Measurements from ENCODE around the gene LRRIQ3.
"Not testable (repeated sequence)": the region's sequence is repeated elsewhere in the genome, so short reads cannot be mapped to it uniquely, and the experiment has no call there.

The LRRIQ3 gene

DNA sequence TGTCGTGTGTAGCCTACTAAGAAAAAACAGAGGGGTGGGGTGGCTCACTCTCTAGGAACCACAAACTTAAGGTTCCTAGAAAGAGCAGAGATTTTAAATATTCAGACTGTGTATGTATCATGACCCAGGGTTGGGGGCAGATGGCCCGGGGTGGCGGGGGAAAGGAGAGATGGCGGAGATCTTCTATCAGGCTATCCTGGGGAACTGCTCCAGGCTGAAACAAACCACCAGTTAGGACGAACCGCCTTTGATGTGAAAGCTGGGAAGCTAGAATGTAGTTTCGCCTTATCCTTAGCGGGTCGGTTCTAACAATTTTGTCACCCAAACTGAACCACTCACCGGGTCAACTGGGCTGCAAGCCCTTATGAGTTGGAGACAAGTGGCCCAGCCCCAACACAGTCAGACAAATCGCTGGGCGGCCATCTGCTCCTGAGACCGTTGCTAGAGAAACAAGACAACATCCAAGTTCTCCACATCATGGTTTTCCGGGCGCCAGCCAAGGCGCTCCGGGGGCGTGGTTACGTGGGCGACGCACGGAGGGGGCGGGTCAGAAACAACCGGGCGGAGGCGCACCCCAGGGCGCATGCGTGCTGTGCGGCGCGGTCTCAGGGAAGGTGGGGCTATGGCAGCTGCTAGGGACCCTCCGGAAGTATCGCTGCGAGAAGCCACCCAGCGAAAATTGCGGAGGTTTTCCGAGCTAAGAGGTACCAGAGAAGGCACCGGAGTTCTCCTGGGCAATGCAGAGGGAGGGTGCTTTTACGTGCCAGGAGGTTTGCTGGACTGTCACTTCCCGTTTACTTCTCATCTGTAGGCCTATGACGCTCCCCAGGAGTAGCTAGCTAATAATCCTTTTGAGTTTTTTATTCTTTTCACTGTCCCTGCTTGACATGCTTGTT is at the start of gene LRRIQ3, which contains the start of gene FPGT:
Gene LRRIQ3 (minus strand): TSS at position 520 of the 896 bp plus-strand sequence. CDS start 14,492 bp downstream, outside the sequence.
Gene FPGT (plus strand): TSS at position 586 of the 896 bp plus-strand sequence. CDS start 37 bp downstream, at position 623.
- peak; percentile 92 for DNase-seq (ENCODE audit: low read depth)

DNA sequence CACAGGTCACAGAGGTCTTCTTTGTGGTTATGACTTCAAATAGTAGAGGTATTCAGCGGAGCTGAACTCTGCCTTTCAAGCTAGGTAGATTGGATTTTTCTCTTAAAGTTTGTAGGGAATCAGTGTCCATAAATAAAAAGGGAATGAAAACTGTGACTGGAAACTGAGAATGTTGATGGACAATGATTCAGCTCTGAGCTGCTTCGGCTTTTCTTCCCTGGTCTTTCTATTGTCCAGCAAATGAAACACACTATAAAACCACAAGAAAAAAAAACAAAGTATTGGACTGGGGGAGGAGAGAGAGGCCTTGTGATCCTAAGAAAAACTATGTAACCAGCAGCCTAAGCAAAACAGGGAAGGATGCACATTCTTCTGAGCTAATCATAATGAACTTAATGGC is 48.3 kb upstream of the LRRIQ3 start:
- no peak for DNase-seq (ENCODE audit: low read depth)

DNA sequence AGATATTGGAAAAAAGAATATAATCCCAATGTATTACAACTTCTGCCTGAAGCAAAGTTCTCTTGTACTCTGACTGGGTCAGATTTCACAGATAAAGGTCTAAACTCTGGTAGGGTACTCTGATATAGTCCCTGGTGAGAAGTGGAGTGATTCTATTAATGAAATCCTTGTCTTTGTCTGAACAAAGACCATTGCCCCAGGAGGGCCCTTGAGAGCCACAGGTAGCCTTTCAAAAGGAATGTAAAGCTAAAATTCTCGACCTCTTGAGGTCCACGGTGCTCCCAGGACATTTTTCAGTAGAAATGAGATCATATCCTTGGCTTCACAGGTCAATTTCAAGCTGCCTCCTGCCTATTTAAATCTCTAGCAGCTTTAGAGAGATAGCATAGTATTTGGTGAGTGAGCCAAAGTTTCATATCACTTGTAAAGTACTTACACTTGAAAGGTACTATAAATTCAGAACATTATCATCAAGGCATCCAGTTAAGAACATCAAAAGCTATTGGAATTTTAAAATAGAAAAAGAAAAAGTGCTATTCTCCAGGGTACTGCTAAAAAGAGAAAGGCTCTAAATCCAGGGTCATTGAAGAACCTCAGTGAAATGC is 47.3 kb upstream of the LRRIQ3 start:
- no peak for DNase-seq (ENCODE audit: low read depth)

DNA sequence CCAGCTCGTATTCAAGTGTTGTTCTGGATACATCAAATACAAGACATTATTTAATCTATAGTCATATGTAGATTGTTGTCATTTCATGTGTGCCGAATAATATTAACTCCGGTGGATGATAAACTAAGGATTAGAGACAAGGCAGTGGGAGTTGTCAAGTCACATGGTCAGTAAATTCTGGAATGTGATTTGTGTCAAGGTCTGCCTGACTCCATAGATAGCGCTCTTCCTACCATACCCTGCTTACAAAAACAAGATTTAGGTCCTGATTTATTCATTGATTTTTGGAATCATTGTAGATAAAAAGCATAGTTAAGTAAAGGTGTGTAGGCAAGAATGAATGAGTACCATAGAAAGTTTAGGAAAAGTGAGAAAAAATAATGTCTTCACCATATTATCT is 39.8 kb upstream of the LRRIQ3 start:
- DNase-seq (ENCODE audit: low read depth) = no peak

DNA sequence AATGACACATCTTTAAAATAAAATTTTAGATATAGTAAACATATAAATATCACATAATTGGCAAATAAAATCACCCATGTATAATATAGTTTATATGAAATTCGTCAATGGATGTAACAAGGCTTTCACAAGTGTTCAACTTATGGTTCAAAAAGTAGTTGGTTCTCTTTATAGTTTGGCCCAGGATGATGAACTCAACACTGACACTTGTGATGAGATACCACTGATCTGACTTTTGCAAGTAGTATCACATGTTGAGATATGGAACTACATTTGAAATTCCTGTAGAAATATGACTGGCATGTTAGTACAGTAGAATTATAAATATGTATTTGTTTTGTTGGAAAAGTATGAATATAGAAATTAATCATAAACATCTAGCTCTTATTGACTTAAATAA is 39.1 kb upstream of the LRRIQ3 start:
- no peak for DNase-seq (ENCODE audit: low read depth)

GRCh38 chr1:74236440-74236839 is 38.5 kb upstream of the LRRIQ3 start:
- no peak for DNase-seq (ENCODE audit: low read depth)

DNA sequence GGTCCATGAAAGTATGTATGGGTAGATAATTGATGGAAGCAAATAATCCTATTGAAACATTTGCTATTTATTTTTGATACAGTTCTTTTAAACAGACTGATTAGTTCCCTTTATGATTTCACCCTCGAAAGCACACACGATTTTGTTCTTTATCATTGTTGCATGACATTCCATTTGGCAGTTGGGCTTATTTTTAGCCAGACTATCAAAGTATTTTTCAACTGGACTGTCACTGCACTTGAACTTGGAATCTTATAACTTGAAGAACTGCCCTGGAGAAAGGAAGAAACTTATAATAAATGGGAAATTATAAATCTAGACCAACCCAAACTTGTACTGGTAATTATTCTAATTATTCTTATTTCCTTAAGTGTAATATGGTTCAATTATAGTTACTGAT is 37.2 kb upstream of the LRRIQ3 start, which contains the start of gene TNNI3K:
Gene TNNI3K (plus strand): TSS at position 235 of the 400 bp plus-strand sequence. CDS start 65 bp downstream, at position 300.
- DNase-seq (ENCODE audit: low read depth) = no peak

DNA sequence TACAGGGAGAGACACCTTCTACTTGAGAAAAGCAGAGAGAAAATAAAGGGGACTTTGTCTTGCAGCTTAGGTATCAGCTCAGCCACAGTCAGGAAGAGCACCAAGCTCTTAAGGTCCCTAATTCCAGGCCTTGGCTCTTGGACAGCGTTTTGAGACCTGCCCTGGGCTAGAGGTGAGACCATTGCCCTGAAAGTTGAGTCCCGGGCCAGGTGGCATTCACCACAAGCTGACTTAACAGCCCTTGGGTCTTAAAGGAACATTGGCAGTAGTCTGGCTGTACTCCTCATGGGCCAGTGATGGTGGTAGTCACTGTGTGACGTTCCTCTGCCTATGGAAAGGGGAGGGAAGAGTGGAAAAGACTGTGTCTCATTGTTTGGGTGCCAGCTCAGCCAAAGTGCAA is 25.5 kb upstream of the LRRIQ3 start:
- no peak for DNase-seq (ENCODE audit: low read depth)

DNA sequence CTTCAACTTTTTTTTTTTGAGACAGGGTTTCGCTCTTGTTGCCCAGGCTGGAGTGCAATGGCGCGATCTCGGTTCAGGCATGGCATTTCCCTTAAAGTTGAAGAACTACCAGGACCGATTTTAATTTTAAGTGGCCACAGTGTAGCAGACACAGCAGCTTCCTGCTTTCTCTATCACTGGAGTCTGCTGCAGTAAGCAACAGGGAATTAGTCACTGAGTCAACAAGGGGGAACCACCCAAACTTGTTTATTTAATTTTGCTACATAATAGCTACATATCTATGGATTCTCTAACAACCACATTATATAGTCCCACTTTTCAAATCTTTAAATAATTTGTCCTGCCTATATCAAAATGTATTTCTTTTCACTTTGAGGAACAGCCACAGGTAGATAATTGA is 24.7 kb upstream of the LRRIQ3 start:
- DNase-seq (ENCODE audit: low read depth) = no peak

DNA sequence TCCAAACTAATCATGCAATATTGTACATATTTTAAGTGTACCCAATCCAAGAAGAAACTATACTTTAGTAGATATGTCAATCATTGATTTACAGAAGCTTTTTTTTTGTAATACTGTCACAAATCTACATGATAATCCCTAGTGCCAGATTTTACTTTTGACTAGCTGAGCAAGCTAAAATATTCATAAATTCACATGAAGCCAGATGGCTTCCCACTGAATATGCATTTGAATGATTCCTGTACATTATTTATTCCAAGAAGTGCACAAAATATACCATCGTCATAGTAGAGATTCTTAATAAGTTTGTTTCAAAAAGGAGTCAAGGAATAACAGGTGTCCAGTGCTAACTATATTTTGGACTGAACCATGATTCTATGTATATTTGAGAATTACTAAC is 17.3 kb upstream of the LRRIQ3 start:
- DNase-seq (ENCODE audit: low read depth) = no peak

DNA sequence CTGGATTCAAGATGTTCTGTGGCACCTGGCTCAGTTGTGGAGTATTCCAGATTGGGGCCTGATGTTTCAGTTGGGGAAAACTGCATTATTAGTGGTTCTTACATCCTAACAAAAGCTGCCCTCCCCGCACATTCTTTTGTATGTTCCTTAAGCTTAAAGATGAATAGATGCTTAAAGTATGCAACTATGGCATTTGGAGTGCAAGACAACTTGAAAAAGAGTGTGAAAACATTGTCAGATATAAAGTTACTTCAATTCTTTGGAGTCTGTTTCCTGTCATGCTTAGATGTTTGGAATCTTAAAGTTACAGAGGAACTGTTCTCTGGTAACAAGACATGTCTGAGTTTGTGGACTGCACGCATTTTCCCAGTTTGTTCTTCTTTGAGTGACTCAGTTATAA is 7.3 kb upstream of the LRRIQ3 start:
- DNase-seq (ENCODE audit: low read depth) = no peak

- DNase-seq (ENCODE audit: low read depth) = no peak
Observed at GRCh38 chr1:74199504-74199903, 1.5 kb upstream of the LRRIQ3 start.

GRCh38 chr1:74197255-74197654 is 721 bp downstream of the LRRIQ3 start:
- DNase-seq (ENCODE audit: low read depth) = no peak

DNA sequence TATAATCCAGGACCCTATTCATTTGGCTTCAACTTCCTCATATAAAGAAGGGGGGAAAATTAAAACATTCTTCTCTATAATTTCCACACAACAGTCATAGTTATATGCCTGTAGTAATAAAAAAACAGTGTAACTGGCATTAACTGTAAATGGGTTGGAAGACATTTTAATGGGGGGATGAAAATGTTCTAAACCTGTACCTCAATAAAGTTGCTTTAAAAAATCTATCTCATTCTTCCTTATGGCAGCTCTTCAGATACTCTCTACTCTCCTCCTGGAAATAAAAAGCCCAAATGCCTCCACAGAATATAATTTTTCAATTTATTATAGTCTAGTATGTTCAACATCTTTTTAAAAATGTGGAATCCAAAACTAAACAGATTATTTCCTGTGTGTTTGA is 2.6 kb downstream of the LRRIQ3 start:
- no peak for DNase-seq (ENCODE audit: low read depth)

DNA sequence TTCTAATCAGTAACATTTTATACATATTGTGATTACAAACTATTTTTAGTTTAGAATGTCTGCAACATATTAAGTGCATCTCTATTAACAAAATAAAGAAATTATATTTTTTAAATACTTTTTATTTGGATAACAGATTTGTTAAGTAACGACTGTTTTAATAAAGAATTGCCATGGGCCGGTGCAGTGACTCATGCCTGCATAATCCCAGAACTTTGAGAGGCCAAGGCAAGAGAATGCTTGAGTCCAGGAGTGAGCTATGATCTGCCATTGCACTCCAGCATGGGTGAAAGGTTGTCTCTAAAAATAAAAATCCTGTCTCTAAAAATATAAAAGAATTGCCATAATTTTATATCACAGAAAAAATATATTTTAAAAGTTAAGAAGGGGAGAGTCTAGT is 4.1 kb downstream of the LRRIQ3 start:
- no peak for DNase-seq (ENCODE audit: low read depth)

- no peak for DNase-seq (ENCODE audit: low read depth)
Observed at GRCh38 chr1:74180490-74180889, 17.5 kb downstream of the LRRIQ3 start.

- DNase-seq (ENCODE audit: low read depth) = not testable (repeated sequence)
Observed at GRCh38 chr1:74174423-74174822, 23.6 kb downstream of the LRRIQ3 start.

GRCh38 chr1:74162333-74162732 is 35.6 kb downstream of the LRRIQ3 start:
- no peak for DNase-seq (ENCODE audit: low read depth)

GRCh38 chr1:74161497-74161896 is 36.5 kb downstream of the LRRIQ3 start:
- no peak for DNase-seq (ENCODE audit: low read depth)

DNA sequence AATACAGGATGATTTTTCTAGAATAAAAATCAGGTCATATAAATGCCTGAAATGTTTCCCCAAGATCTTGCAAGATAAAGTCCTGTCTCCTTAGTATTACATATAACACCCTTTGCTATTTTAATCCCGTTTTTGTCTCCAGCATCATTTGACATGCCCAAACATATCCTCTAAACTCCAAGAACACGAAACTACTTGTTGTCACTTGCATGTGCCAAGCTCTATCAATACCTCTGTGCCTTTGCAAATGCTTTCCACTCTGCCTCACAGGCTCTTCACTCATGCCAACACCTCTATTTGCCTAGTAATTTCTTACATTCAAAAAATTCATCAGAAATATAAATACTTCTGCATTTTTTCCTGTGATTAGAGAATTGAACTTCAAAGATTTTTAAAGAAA is 37.9 kb downstream of the LRRIQ3 start:
- DNase-seq (ENCODE audit: low read depth) = no peak

DNA sequence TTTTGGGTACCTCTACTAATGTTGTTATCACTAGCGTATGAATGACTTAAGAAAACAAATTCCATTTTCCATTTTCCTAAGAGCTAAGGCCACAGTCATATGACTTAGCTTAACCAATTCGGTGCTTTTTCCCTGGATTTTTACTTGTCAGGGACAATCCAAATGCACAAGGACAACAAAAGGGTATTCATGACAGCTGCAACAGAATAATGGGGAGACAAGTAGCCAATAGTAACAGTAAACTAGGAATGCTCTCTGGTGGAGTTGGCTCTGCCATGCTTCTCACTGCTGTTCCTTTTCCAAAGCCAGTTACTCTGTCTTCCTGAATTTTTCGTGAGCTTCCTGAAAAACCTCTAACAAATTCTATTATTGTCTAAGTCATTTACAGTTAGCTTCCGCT is 52.9 kb downstream of the LRRIQ3 start:
- DNase-seq (ENCODE audit: low read depth) = no peak

DNA sequence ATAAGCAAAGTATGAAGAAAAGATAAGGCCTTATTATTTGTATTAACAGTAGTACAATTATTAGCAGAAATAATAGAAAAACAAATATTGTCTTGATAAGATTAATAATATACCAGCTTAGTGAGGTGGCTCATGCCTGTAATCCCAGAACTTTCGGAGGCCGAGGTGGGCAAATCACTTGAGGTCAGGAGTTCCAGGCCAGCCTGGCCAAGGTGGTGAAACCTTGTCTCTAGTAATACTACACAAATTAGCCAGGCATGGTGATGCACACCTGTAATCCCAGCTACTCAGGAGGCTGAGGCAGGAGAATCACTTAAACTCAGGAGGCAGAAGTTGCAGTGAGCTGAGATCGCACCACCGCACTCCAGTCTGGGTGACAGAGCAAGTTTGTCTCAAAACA is 80.6 kb downstream of the LRRIQ3 start:
- DNase-seq (ENCODE audit: low read depth) = not testable (repeated sequence)

DNA sequence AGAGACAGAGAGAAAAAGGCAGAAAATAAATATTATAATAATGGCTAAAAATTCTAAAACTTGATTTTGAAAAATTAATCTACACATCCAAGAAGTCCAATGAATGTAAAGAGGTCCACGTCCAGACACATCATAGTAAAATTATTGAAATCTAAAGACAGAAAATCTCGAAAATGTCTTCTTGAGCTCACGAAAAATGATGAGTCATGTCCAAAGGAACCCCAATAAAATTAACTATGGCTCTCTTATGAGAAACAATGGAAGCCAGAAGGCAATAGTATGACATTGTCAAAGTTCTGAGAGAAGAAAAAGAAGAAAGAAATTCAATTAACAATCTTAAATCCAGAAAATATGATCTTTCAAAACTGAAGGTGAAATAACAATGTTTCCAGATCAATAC is 84.6 kb downstream of the LRRIQ3 start:
- no peak for DNase-seq (ENCODE audit: low read depth)
